Stimulated activated CD8-positive, alpha-beta memory T cell treated with anti-CD3 and anti-CD28 coated beads, Interleukin-4, amount 100 ng/mL, for 1 hour (primary cell): Measurements from ENCODE around the gene IFNA10.
"Not testable (repeated sequence)": the region's sequence is repeated elsewhere in the genome, so short reads cannot be mapped to it uniquely, and the experiment has no call there.

ENCODE experiments used
- DNase-seq, 2 donors: peaks; one replicate each; pipeline ENCODE4 v3.0.0-alpha.2; 2020; ENCODE audit warnings: low read depth in 2 of 2, low spot score in 1 of 2

Gene IFNA10

DNA sequence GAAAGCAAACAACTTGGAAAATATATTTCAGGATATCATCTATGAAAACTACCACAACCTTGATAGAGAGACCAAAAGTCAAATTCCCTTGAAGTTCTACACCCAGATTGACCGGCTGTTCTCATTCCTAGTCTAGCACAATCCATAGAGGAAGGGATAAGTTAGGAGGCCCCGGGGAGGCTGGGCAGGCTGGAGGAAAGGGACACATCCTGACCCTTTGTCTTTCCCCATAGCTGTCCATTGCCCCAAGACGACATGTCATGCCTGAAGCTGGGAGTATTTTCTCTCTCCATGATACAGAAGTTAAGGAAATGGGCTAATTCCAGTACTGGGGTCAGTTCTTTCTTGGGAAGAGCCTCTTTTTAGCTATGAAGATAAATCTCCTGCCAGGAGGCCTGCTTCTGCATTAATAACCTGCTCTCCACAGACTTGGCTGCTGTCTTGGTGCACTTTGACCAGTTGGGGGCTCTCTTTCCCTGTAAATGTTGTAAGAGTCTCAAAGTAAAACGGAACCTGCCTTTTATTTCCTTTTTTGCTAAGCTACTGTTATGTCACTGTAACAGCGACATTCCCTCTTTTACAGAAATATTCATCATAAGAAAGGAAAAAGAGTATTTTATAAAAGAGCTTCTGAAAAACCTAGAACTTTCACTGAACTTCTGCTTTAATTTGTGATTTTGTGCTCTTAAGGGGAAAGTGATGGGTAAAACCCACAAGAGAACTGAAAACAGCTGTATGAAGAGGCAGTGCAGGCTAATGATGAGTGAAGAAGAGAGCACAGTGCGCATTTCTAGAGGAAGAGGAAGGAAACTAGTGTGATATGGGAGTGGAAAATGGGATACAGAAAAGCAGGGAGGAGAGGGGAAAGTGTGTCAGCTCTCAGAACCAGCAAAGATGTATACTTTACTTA, 11.8 kb downstream of the IFNA10 start:
- not testable (repeated sequence) for DNase-seq

DNA sequence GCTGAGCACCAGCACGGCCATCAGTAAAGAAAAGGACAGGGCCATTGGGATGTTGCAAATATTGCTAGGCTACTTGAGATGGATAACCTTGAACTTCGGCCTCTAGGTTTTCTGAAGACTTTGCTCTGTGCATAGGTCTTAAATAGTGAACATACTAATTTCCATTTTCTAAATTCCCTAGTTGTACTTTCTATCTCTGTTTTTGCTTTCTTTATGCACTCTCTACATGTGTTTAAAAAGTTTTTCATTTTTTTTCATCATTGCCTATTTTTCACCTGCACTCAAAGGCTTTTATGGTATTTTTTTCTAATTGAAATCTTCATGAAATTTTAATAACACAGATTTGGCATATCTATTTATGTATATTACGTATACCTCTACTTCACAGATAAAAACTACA, 19.5 kb downstream of the IFNA10 start, which contains the start of gene IFNA4:
IFNA4 (minus strand) TSS at position 101 of the 400 bp plus-strand sequence; CDS start at position 45, 56 bp downstream.
- not testable (repeated sequence) for DNase-seq

DNA sequence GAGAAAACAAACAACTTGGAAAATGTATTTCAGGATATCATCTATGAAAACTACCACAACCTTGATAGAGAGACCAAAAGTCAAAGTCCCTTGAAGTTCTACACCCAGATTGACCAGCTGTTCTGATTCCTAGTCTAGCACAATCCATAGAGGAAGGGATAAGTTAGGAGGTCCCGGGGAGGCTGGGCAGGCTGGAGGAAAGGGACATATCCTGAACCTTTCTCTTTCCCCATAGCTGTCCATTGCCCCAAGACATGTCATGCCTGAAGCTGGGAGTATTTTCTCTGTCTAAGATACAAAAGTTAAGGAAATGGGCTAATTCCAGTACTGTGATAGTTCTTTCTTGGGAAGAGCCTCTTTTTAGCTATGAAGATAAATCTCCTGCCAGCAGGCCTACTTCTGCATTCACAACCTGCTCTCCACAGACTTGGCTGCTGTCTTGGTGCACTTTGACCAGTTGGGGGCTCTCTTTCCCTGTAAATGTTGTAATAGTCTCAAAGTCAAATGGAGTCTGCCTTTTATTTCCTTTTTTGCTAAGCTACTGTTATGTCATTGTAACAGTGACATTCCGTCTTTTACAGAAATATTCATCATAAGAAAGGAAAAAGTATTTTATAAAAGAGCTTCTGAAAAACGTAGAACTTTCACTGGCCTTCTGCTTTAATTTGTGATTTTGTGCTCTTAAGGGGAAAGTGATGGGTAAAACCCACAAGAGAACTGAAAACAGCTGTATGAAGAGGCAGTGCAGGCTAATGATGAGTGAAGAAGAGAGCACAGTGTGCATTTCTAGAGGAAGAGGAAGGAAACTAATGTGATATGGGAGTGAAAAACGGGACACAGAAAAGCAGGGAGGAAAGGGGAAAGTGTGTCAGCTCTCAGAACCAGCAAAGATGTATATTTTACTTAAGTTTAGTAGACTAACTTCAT, 23.9 kb downstream of the IFNA10 start:
- not testable (repeated sequence) for DNase-seq

DNA sequence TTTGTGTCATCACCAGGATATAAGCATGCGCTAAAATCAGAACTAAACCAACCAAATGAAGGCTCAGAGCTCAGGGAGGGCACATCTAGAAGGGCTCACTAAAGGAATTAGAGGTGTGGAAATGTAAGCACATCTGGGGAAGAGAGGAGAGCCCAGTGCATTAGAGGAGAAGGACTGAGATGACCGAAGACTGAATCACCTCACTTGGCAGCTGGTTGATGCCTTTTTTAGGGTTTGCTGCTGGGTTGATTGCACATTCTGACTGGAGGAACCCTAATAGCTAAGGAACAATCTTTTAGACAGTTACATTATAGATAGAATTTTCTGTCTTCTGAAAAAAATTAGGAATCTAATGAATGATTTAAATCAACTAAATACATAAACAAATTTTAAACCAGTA, 32.3 kb downstream of the IFNA10 start:
- no peak for DNase-seq

DNA sequence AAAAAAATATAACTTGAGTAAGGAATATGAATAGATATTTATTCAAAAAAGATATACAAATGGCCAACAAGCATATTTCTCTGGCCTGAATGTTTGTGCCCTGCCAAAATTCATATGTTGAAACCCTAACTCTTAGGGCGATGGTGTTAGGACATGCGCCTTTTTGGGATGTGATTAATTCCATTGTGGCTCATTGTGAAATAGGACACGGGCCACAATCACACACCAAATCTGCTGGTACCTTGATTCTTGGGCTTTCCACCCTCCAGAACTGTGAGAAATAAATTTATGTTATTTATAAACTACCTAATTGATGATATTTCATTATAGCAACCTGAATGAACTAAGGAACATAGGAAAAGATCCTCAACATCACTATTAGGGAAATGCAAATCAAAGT, 34.8 kb downstream of the IFNA10 start:
- no peak for DNase-seq

DNA sequence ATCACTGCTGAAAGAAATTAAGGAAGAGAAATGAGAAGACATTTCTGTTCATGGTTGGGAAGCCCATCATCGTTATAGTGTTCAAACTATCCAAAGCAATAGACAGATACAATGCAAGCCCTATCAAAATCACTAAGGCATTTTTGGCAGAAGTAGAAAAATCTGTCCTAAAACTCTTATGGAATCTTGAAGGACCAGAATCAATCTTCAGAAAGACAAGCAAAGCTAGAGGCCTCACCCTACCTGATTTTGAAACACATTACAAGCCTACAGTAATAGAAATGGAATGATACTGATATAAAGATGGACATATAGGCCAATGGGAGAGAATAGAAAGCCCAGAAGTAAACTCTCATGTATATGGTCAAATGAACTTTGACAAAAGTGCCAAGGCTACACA, 35.6 kb downstream of the IFNA10 start:
- DNase-seq = no peak

DNA sequence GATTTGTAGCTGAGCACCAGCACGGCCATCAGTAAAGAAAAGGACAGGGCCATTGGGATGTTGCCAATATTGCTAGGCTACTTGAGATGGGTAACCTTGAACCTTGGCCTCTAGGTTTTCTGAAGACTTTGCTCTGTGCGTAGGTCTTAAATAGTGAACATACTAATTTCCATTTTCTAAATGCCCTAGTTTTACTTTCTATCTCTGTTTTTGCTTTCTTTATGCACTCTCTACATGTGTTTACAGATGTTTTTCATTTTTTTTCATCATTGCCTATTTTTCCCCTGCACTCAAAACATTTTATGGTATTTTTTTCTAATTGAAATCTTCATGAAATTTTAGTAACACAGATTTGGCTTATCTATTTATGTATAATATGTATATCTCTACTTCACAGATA, 40.4 kb downstream of the IFNA10 start, which contains the start of gene IFNA21:
IFNA21 (minus strand) TSS at position 101 of the 400 bp plus-strand sequence; CDS start at position 53, 48 bp downstream.
- DNase-seq = not testable (repeated sequence)

DNA sequence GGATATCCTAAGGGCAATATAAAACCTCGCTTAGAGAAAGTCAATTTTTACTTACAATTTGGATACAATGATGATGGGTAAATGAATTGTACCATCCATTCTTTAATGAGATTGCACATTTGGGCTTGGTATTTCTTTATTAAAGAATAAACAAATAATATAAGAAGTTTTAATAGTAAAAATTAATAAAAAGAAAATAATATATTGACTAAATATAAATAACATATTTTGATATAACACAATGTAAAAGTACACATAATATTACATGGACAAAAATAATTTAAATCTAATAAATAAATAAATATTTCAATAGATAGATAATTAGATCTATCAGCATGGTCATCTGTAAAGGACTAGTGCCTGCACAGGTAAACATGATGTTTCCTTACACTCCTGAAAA, 41.4 kb downstream of the IFNA10 start:
- DNase-seq = no peak

DNA sequence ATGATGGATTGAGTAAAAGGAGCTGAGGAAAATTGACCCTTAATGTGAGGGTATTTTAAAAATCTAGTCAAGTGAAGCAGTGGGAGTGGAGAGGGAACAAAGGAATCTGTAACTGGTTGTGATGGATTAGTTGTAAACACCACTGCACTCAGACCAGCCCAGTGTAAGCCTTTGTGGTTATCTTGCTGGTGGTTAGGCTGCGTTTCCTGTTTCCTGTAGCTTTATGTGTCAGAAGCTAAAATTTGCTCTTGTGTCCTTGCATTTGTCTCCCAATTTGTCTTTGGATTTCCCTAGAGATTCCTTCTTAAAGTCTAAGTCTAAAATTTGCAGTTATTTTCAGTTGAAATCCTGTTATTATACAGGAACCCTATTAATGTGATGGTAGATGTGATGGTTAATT, 46.8 kb downstream of the IFNA10 start:
- no peak for DNase-seq
